M059J (cell line): ENCODE measurements around the gene KCNJ3. TPM values are rescaled to one million over a fixed set of nuclear protein-coding genes. Genes with fewer than 3 reads are reported as not detected.
A peak's percentile ranks its signal among the peaks of the same experiment; 100 is the strongest.

Experiments used
- DNase-seq: peaks from one replicate; pipeline ENCODE4 v3.0.0-alpha.2; 2012; ENCODE audit warnings: low read depth
- total RNA-seq: library from RNA; depleted of rRNA; stranded (reverse); fragments of >200 nt; shearing (Covaris generic); gene quantifications from 2 replicates; pipeline ENCODE4 v1.2.3, GENCODE V29; 2014; rRNA removed

Gene KCNJ3
- not detected in 2 replicates for total RNA-seq

GRCh38 chr2:154698296-154698720 lies at the start of gene KCNJ3:
Gene KCNJ3, plus strand, starts transcription at chr2:154698695. Its CDS starts 81 bp downstream, at chr2:154698776.
- DNase-seq = no peak

DNA sequence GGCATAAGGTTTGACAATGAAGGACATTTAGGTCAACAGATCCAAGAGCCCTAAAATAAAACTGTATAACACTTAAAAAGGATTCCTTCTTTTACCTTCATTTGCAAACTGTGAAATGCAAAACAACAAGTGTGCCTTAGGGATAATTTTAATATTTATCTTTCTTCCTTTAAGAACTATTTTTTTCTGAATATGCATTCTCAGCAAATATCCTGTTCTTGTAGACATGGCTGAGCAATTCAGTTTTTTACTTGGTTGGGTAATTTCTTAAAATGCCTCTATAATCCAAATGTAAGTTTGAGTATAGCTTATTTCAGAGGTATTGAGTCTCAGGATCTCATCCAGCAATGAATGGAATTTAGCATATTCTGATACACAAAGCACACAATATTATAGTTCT lies 43.0 kb upstream of the KCNJ3 start:
- no peak for DNase-seq

DNA sequence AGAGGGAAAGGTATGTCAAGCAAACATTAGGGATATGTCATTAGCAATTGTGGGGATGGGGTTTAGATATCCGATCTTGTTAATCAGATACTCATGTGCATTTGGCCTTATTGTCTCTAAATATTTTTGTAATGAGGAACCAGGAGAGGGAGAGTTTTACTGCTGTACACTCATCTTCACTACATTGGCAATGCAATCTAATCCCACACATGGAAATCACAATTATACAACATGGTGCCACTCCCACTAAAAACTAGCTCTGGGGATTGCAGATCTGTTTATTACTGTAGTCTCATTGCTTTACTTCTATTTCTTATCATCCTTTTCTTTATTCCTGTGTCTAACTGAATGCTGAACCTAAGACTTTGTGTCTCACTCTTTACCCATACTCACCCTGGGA lies 39.6 kb upstream of the KCNJ3 start:
- no peak for DNase-seq

- DNase-seq = no peak
Measured at GRCh38 chr2:154664248-154664647, 34.2 kb upstream of the KCNJ3 start.

- DNase-seq = no peak
Measured at GRCh38 chr2:154670083-154670482, 28.4 kb upstream of the KCNJ3 start.

DNA sequence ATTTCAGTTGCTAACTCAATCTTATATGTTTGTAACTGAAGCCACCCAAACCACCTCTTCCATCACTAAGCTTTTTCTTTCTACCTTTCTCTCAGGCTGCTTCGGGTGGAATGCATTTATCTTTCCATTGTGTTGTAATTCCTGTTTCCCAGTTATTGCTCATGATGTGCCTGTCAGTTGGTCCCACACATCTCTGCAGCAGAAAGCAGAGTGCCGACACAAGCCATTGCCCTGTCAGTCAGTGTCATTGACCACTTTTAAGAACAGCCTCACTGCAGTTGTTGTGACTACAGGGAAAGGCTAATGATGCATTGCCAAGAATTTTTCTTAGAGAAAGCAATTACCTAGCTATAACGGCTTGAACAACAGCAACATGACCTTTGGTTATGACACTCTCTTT lies 24.8 kb upstream of the KCNJ3 start:
- no peak for DNase-seq

- no peak for DNase-seq
Measured at GRCh38 chr2:154677401-154677800, 21.1 kb upstream of the KCNJ3 start.

DNA sequence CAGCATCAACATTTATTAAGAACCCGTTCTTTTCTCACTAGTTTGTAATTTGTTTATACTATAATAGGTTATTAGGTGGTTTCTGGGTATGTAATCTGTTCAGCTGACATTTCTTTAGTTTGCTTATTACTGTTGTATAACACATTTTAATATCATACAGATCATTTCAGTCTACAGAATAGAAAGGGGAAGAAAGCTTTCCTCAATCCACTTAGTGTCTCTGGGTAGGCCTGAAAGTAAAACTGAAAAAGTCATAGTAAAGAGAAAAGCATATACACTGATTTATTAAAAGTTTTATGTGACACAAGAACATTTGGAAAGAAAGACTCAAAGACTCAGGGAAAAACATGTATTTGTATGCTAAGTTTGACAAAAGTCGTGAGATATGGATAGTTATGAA lies 16.8 kb upstream of the KCNJ3 start:
- no peak for DNase-seq

GRCh38 chr2:154686162-154686561 lies 12.3 kb upstream of the KCNJ3 start:
- no peak for DNase-seq

DNA sequence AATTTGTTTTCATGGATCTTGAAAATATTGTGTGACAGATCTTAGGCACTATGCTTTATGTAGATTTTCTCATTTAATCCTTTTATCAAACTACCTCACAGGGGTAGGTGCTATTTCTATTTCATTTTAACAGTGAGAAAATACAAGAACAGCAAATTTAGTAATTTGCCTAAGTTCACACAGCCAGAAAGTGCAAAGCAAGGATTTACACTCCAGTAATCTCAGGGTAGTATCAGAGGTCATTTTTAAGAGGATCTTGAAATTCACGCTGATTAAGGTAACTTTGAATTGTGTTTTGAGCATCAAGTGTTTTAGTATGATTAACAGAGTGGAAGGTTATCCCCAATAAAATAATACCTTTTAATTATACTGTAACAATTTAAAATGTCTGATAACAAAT lies 10.1 kb upstream of the KCNJ3 start:
- DNase-seq = no peak

DNA sequence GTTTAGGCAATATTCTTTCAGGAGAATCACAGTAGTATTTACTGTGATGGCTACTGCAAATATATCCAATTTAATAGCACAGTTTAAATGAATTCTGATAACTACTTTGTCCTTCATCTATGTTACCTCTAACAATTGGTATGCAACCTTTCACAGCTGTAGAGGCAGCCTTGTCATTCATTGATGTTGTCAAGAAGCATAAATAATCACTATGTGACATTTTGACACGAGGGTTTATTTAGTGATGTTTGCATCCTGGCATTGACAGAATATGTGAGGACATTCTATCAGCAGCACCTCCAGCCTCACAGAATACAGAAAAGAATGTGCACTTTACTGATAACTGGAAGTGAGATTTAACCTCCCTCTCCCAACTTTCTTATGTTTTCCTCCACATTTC lies 9.3 kb upstream of the KCNJ3 start:
- DNase-seq = no peak

- peak; percentile 0 for DNase-seq
Measured at GRCh38 chr2:154692927-154693326, 5.6 kb upstream of the KCNJ3 start.

DNA sequence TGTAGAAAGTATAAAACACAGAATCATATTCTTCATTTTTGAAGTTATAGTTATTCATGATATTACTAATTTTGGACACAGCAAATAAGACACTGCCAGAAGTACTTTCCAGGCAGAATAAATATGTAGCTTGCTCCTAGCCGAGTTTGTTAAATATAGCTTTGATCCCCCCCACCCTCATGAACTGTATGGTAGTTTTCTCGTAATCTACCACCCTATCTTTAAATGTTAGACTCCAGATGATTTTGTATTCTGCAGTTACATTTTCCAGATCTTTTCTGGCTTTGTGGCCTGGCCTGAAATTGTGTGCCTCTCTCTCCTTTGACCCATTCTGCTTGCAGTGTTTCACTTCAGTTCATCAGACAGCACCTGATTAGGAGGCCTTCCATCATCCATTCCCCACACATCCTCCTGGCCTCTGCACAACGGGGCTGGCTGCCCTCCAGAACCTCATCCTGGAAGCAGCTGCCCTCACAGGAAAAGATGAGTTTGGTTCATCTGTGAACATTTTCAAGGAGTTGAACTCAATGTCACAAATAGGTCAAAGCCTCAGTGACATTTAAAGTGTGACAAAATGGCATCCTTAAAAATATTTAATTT lies 4.7 kb upstream of the KCNJ3 start:
- no peak for DNase-seq

DNA sequence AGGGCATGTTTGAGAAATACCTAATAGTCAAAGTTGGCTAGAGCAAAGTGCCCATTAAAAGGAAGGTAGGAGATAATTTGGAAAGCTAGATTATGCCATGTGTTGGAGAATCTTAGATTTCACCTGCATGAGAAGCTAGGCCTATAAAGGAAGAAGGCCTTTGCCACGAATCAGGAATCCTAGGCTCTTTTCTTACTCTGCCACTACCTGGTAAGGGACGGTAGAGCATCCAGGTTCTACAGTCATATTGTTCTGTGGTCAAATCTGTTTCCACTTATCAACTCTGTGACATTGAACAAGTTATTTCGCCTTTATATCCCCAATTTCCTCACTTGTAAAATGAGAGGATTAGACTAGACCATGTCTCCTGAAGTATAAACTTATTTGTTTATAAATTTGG lies 3.6 kb upstream of the KCNJ3 start:
- DNase-seq = no peak

DNA sequence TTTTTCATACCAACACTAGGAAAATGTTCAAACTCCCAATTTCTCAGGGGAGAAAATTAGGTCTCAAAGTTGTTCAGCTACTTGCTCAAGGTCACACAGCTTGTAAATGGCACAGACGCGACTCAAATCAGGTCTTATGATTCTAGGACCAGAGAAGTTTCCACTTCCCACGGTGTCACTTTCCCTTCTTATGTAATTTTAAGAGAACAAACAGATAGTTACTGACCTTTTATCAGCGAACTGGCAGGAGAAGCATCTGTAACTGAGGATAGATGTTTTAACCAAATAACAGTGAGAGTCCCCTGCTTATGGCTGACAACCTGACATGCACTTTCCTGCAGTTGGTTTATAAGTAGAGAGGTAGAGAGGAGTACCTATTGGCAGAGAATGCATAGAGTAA lies 2.1 kb upstream of the KCNJ3 start:
- no peak for DNase-seq

- DNase-seq = no peak
Measured at GRCh38 chr2:154696810-154697417, 1.6 kb upstream of the KCNJ3 start.

GRCh38 chr2:154697418-154698252 lies 860 bp upstream of the KCNJ3 start:
- no peak for DNase-seq

DNA sequence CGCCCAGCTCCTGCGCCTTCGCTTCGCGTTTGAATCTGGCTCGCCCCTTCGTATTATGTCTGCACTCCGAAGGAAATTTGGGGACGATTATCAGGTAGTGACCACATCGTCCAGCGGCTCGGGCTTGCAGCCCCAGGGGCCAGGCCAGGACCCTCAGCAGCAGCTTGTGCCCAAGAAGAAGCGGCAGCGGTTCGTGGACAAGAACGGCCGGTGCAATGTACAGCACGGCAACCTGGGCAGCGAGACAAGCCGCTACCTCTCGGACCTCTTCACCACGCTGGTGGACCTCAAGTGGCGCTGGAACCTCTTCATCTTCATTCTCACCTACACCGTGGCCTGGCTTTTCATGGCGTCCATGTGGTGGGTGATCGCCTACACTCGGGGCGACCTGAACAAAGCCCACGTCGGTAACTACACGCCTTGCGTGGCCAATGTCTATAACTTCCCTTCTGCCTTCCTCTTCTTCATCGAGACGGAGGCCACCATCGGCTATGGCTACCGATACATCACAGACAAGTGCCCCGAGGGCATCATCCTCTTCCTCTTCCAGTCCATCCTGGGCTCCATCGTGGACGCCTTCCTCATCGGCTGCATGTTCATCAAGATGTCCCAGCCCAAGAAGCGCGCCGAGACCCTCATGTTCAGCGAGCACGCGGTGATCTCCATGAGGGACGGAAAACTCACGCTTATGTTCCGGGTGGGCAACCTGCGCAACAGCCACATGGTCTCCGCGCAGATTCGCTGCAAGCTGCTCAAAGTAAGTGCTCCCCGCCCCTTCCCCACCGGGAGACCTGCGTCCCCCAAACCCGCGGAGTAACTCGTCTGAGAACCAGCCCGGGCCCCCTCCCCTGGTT lies 453 bp downstream of the KCNJ3 start:
- no peak for DNase-seq

DNA sequence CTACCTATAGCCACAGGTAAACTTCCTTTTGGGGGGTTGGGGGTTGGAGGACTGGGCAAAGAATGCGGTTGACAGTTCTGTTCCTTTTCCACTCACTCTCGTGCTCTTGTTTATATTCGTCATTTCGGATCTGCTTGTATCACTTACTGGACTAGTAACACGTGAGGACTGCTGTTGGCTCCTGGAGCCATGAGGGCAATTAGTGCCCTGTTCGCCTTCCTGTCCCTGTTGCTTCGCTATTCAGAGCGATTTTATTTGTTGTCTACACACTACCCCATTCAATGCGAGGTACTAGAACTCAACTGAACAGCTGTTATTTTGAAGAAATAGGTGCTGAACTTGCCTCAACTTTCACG lies 1.1 kb downstream of the KCNJ3 start:
- no peak for DNase-seq

DNA sequence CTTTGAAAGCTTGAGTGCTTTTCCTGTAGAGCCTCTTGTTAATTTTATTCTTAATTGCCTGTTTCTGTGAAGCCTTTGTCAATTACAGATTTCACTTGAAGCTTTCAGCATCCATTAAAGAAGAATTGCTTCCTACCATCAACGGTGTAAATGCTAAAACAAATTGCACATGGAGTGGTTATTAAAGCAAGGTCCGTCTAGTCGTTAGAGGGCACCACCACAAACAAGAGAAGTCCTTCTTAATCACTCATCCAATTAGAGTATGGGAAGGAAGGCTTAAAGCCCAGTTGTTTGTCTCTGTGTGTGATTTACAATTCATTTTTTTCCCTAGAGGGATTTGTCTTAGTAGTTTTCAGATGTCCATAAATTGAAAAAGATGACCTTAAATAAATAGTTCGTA lies 1.6 kb downstream of the KCNJ3 start:
- DNase-seq = no peak

GRCh38 chr2:154704991-154705390 lies 6.5 kb downstream of the KCNJ3 start:
- no peak for DNase-seq

- DNase-seq = no peak
Measured at GRCh38 chr2:154706660-154707059, 8.2 kb downstream of the KCNJ3 start.
